Measurements from ENCODE around the gene ADNP. TPM values are rescaled to one million over a fixed set of nuclear protein-coding genes. Genes with fewer than 3 reads are reported as not detected.

ADNP gene
- total RNA-seq, 2 donors from 2014 or later, result 32.5 to 61.4 TPM

DNA sequence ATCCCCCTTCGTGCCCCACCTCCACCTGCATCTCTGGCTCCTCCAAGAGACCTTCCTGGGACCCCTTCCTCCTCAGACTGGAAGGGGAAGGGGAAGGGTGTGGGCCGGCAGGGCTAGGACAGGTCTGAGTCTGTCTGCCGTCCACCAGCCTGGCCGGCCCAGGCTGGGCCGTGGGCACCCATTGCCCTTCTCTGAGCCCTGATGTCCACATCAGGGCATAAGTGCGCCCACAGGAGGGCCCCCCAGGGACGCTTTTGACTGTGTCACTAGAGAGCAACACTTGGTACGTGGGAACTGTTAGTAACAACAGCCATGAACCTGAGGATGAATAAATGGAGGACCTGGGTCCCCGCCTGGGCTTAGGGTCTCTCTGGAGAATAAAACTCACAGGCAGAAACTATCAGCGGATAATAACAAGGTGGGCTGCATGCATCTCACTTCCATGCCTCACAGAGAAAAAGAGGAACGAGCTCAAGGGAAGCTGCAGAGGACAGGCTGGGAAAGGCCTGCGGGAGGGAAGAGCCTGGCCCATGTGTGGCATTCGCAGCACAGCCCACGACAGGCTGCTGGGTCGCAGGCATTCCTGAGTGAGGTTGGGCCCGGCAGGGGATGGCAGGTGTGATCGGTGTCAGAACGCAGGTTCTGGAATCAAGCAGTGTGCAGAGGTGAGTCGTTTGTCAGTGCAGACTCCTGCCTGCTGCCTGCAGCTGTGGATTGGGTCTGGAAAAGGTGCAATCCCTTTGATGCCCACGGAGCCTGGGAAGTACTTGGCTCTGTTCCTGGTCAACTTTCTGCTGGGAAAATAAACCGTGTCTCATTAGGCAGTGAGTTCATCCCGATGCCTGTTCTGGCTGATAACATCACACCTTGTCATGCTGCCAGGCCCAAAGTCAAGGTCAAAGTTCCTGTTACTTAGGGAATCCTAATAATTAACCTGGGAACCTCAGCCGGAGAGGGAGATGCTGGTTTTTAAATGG, 75.5 kb downstream of the ADNP start:
- TF ChIP-seq, protein P1, sequence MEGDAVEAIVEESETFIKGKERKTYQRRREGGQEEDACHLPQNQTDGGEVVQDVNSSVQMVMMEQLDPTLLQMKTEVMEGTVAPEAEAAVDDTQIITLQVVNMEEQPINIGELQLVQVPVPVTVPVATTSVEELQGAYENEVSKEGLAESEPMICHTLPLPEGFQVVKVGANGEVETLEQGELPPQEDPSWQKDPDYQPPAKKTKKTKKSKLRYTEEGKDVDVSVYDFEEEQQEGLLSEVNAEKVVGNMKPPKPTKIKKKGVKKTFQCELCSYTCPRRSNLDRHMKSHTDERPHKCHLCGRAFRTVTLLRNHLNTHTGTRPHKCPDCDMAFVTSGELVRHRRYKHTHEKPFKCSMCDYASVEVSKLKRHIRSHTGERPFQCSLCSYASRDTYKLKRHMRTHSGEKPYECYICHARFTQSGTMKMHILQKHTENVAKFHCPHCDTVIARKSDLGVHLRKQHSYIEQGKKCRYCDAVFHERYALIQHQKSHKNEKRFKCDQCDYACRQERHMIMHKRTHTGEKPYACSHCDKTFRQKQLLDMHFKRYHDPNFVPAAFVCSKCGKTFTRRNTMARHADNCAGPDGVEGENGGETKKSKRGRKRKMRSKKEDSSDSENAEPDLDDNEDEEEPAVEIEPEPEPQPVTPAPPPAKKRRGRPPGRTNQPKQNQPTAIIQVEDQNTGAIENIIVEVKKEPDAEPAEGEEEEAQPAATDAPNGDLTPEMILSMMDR (IDR thresholded peaks at IDR 0.05), result no peak
- H3K9me3 ChIP-seq, result no peaks in the 10 kb centered on the region
- ATAC-seq (ENCODE audit: insufficient number of reproducible peaks, low FRiP score, low read depth) (no peak), DNase-seq (ENCODE audit: low spot score) (no peak)
- no peaks in the 10 kb centered on the region for H3K36me3 ChIP-seq
- no peaks in the 10 kb centered on the region for H3K4me1 ChIP-seq (ENCODE audit: control insufficient read depth in 1 of 2, low read depth in 2 of 2)
- H3K4me3 ChIP-seq, result no peak overlapping the region
- H3K27me3 ChIP-seq (replicated peaks; ENCODE audit: insufficient read depth), result no peaks in the 10 kb centered on the region
- no peak overlapping the region for H3K27ac ChIP-seq

DNA sequence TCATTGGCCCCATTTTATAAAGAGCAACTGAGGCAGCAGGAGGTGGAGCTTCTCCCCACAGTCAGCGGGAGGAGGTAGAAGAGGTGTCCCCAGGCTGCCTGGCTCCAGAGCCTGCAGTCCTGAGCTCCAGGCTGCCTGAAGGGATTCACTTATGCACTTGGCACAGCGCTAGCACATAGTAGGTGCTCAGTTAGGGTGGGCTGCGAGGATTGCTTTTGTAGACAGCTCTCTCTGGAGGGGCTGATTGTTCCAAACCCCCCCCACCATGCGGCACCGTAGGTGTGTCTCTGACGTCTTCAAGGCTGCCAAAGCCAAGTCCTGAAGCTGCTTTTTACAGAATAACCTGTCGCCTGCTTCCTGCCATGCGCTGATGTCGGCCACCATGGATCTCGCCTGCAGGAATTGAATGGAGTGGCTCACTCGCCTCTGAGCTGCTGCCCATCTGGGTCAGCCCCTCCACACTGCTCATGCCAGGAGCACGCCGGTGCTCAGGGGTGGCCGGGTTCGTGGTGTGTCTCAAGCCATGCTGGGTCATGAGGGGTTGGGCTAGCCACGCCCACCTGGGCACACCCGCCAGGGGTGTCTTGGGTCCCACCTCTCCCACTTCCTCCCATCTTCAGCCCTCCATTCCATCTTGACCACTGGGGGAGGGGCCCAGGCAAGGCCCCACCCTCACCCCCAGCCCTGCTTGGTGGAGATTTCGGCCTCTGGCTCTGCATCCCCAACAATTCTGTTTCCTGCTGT, 76.6 kb downstream of the ADNP start:
- TF ChIP-seq, protein P1 (IDR thresholded peaks at IDR 0.05), result no peak
- Histone ChIP-seq H3K4me3 (no peak overlapping the region), H3K27ac (no peak overlapping the region), H3K4me1 (ENCODE audit: control insufficient read depth in 1 of 2, low read depth in 2 of 2) (no peaks in the 10 kb centered on the region), H3K27me3 (replicated peaks; ENCODE audit: insufficient read depth) (no peaks in the 10 kb centered on the region), H3K36me3 (no peaks in the 10 kb centered on the region), H3K9me3 (no peaks in the 10 kb centered on the region)
- ATAC-seq (ENCODE audit: insufficient number of reproducible peaks, low FRiP score, low read depth) (no peak), DNase-seq (ENCODE audit: low spot score) (no peak)

DNA sequence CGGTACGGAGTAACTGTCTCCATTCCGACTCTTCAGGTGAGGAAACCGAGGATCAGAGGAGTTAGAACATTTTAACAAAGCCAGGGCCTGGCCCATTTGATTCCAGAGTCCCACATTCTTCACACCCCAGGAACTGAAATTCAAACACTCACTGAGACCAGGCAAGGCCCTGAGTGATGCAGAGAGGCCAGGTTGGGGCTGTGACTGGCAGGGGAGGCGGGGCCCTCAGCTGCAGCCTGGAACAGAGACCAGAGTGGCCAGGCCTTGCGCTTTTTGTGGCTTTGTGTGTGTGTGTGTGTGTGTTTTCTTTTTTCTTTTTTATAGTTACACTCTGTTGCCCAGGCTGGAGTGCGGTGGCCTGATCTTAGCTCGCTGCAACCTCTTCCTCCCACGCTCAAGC, 79.2 kb downstream of the ADNP start:
- no peak for ATAC-seq (ENCODE audit: insufficient number of reproducible peaks, low FRiP score, low read depth)

DNA sequence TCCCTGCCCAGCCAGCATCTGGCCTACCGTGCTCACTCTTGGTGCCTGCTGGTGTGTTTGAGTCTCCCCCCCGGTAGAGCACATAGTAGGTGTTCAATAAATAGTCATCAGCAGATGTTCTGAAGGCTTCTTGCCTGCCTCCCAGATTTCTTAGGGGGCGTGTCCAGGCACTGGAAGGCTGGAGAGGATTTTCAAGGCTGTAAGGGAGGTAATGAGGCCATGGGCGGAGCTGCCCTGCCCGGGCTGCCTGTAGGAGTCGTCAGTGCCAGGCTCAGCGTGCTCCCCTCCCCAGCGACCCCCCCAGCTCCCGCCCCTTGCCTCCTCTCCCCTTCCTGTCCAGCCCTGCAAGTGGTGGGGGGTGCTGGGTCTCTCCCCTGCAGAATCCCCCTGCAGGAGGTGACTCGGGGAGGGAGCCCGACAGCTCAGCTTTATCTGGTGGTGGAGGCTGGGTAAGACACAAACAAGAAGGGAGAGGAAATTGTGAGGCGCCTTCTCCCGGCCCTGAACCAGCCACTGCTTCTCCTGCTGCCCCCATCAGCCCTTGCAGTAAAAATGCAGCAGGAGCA, 80.4 kb downstream of the ADNP start:
- H3K4me3 ChIP-seq, result no peak overlapping the region
- DNase-seq (ENCODE audit: low spot score), result no peak
- no peaks in the 10 kb centered on the region for H3K27me3 ChIP-seq (replicated peaks; ENCODE audit: insufficient read depth)
- peaks cover 12 to 15% of the 10 kb centered on the region in 2 donors for H3K4me1 ChIP-seq (ENCODE audit: control insufficient read depth in 1 of 2, low read depth in 2 of 2)
- ATAC-seq (ENCODE audit: insufficient number of reproducible peaks, low FRiP score, low read depth), result no peak
- no peaks in the 10 kb centered on the region for H3K9me3 ChIP-seq
- TF ChIP-seq, protein P1 (IDR thresholded peaks at IDR 0.05), result no peak
- no peaks in the 10 kb centered on the region for H3K36me3 ChIP-seq
- H3K27ac ChIP-seq, result no peak overlapping the region

More for the DNA sequence above, 79.2 kb downstream of the ADNP start:
- no peaks in the 10 kb centered on the region for H3K9me3 ChIP-seq
- H3K27ac ChIP-seq, result no peak overlapping the region
- H3K27me3 ChIP-seq (replicated peaks; ENCODE audit: insufficient read depth), result no peaks in the 10 kb centered on the region
- peaks cover 12 to 15% of the 10 kb centered on the region in 2 donors for H3K4me1 ChIP-seq (ENCODE audit: control insufficient read depth in 1 of 2, low read depth in 2 of 2)
- H3K4me3 ChIP-seq, result no peak overlapping the region
- no peak for DNase-seq (ENCODE audit: low spot score)
- TF ChIP-seq, protein P1 (IDR thresholded peaks at IDR 0.05), result no peak
- H3K36me3 ChIP-seq, result no peaks in the 10 kb centered on the region

All from thoracic aorta (tissue), 2 donors.